HepG2 (cell line): ENCODE data around the gene ARHGEF16. TPM values are rescaled to one million over a fixed set of nuclear protein-coding genes. Genes with fewer than 3 reads are reported as not detected.

Source experiments
- AHDC1 ChIP-seq: sonication (generic); formaldehyde crosslinking; IDR thresholded peaks from 2 replicates; pipeline ENCODE4 v1.5.1; 2020; ENCODE audit warnings: mild to moderate bottlenecking, missing genetic modification reagents, borderline replicate concordance
- CBX2 ChIP-seq, 2 experiments: fragments of 200-600 bp in 1 of 2; sonication (generic); formaldehyde crosslinking in 1 of 2; IDR thresholded peaks; 2 replicates each; pipeline versions ENCODE4 v1.7.0 to v1.8.1; 2018 to 2022; ENCODE audit warnings: low read depth in 2 of 2, low read length in 1 of 2, mild to moderate bottlenecking in 1 of 2, missing genetic modification reagents in 1 of 2
- CENPX ChIP-seq: sonication (generic); formaldehyde crosslinking; IDR thresholded peaks from 2 replicates; pipeline ENCODE4 v1.9.0; 2021; ENCODE audit warnings: mild to moderate bottlenecking, missing genetic modification reagents, moderate library complexity
- DZIP1 ChIP-seq: sonication (generic); formaldehyde crosslinking; IDR thresholded peaks from 2 replicates; pipeline ENCODE4 v1.5.0; 2020; ENCODE audit warnings: mild to moderate bottlenecking, missing genetic modification reagents
- KDM5B ChIP-seq: sonication (generic); formaldehyde crosslinking; IDR thresholded peaks from 2 replicates; pipeline ENCODE4 v1.4.0; 2020; ENCODE audit warnings: missing genetic modification reagents, mild to moderate bottlenecking, borderline replicate concordance
- KDM6A ChIP-seq: IDR thresholded peaks from 2 replicates; pipeline ENCODE4 v1.6.1; 2016; ENCODE audit warnings: low read depth
- MIER3 ChIP-seq: IDR thresholded peaks from 2 replicates; pipeline ENCODE4 v1.6.1; 2016; ENCODE audit warnings: missing compliant biosample characterization, borderline replicate concordance
- SNAPC4 ChIP-seq: sonication (generic); formaldehyde crosslinking; IDR thresholded peaks from 2 replicates; pipeline ENCODE4 v1.4.0; 2020; ENCODE audit warnings: mild to moderate bottlenecking, missing genetic modification reagents
- STAT6 ChIP-seq: sonication (generic); formaldehyde crosslinking; IDR thresholded peaks from 2 replicates; pipeline ENCODE4 v1.4.0; 2020; ENCODE audit warnings: missing genetic modification reagents, mild to moderate bottlenecking, borderline replicate concordance
- ZNF639 ChIP-seq: conservative IDR thresholded peaks from 2 replicates; pipeline ENCODE4 v1.6.1; 2018; ENCODE audit warnings: missing genetic modification reagents
- ZNF83 ChIP-seq: sonication (generic); formaldehyde crosslinking; IDR thresholded peaks from 2 replicates; pipeline ENCODE4 v1.4.0; 2020; ENCODE audit warnings: missing genetic modification reagents, mild to moderate bottlenecking, borderline replicate concordance
- polyA plus RNA-seq, 8 experiments: library from polyadenylated mRNA; depleted of rRNA in 3 of 8; stranded (reverse) in 7 of 8; unstranded in 1 of 8; fragments of >200 nt; fragmentation: Illumina TruSeq in 4 of 8; extraction: Trizol in 4 of 8; gene quantifications; 2 replicates each; pipeline versions ENCODE4 v1.2.1 to v1.2.3, GENCODE V29; 2011 to 2016; ENCODE audit warnings: low read depth in 4 of 8, missing spikeins in 1 of 8, mixed read lengths in 1 of 8; ENCODE audit not compliant: insufficient read depth in 1 of 8
- total RNA-seq, 5 experiments: library from RNA; depleted of rRNA; stranded (reverse); fragments of >200 nt; fragmentation: Illumina TruSeq; extraction: Trizol; gene quantifications; 2 replicates each; pipeline ENCODE4 v1.2.3, GENCODE V29; 2016; ENCODE audit warnings: low read depth in 1 of 5

The ARHGEF16 gene
- total and polyA plus RNA-seq, 2 of the 13 experiments (the other 11 are each of a cell fraction or from before 2014, with no cell fraction given) = 20.3 to 39.9 TPM

- TF ChIP-seq STAT6 (CRISPR knock-in tag) (no peak), ZNF83 (CRISPR knock-in tag) (no peak), CBX2 (IDR thresholded peaks at IDR 0.05; ENCODE audit: low read depth, low read length) (no peak), CBX2 (CRISPR knock-in tag; IDR thresholded peaks at IDR 0.05; ENCODE audit: low read depth) (no peak), MIER3 (CRISPR knock-in tag) (no peak), KDM5B (peak; percentile 58; the same call in 1 of the 2 replicates), SNAPC4 (CRISPR knock-in tag) (no peak), CENPX (CRISPR knock-in tag) (no peak), KDM6A (CRISPR knock-in tag) (no peak), DZIP1 (CRISPR knock-in tag) (no peak), ZNF639 (CRISPR knock-in tag) (no peak), AHDC1 (CRISPR knock-in tag) (no peak)
These were observed 25.9 kb downstream of the ARHGEF16 start (continued) for GRCh38 chr1:3480369-3480719.
